Ishikawa (cell line): Measurements from ENCODE around the gene RRP1.

ENCODE experiments used
- CEBPB ChIP-seq: IDR thresholded peaks from 2 replicates; pipeline ENCODE4 v1.6.1; 2012
- CREB1 ChIP-seq: IDR thresholded peaks from 2 replicates; pipeline ENCODE4 v1.6.1; 2012; ENCODE audit warnings: low read depth
- EGR1 ChIP-seq: IDR thresholded peaks from 2 replicates; pipeline ENCODE4 v1.6.1; 2012
- EP300 ChIP-seq: IDR thresholded peaks from 2 replicates; pipeline ENCODE4 v1.6.1; 2012; ENCODE audit warnings: borderline replicate concordance
- FOXM1 ChIP-seq: IDR thresholded peaks from 2 replicates; pipeline ENCODE4 v1.6.1; 2012; ENCODE audit warnings: low read depth, borderline replicate concordance
- MAX ChIP-seq: IDR thresholded peaks from 2 replicates; pipeline ENCODE4 v1.6.1; 2012
- NFIC ChIP-seq: IDR thresholded peaks from 2 replicates; pipeline ENCODE4 v1.6.1; 2012
- RAD21 ChIP-seq: IDR thresholded peaks from 2 replicates; pipeline ENCODE4 v1.6.1; 2012; ENCODE audit warnings: low read depth
- REST ChIP-seq: IDR thresholded peaks from 2 replicates; pipeline ENCODE4 v1.6.1; 2012; ENCODE audit warnings: low read depth, mild to moderate bottlenecking
- TAF1 ChIP-seq: IDR thresholded peaks from 2 replicates; pipeline ENCODE4 v1.6.1; 2012; ENCODE audit warnings: low read depth, mild to moderate bottlenecking
- TCF12 ChIP-seq: IDR thresholded peaks from 2 replicates; pipeline ENCODE4 v1.6.1; 2012; ENCODE audit warnings: low read depth
- TEAD4 ChIP-seq: IDR thresholded peaks from 2 replicates; pipeline ENCODE4 v1.6.1; 2012
- USF1 ChIP-seq: IDR thresholded peaks from 2 replicates; pipeline ENCODE4 v1.6.1; 2012
- YY1 ChIP-seq: IDR thresholded peaks from 2 replicates; pipeline ENCODE4 v1.6.1; 2012; ENCODE audit warnings: low read depth
- ZBTB7A ChIP-seq: IDR thresholded peaks from 2 replicates; pipeline ENCODE4 v1.6.1; 2012; ENCODE audit warnings: low read depth

RRP1 gene

GRCh38 chr21:43759651-43760050, 29.7 kb upstream of the RRP1 start:
- TF ChIP-seq ZBTB7A (no peak), MAX (no peak), TEAD4 (no peak), FOXM1 (no peak), NFIC (no peak), EP300 (no peak), USF1 (no peak), EGR1 (no peak), CEBPB (no peak), TCF12 (no peak), RAD21 (no peak), YY1 (no peak), CREB1 (no peak), TAF1 (no peak), REST (no peak)

- TF ChIP-seq MAX = no peak
- no peak for TF ChIP-seq FOXM1
- TF ChIP-seq CREB1 = no peak
Observed at GRCh38 chr21:43760391-43760958, 28.9 kb upstream of the RRP1 start.

- TF ChIP-seq REST (no peak), EP300 (no peak), TEAD4 (no peak), FOXM1 (no peak), TCF12 (no peak), CREB1 (no peak), TAF1 (no peak), NFIC (no peak), MAX (no peak), ZBTB7A (no peak), CEBPB (no peak), RAD21 (no peak), USF1 (no peak), EGR1 (no peak), YY1 (no peak)
Observed at GRCh38 chr21:43761886-43762285, 27.5 kb upstream of the RRP1 start.

- no peak for TF ChIP-seq NFIC
- TF ChIP-seq EGR1 = no peak
- no peak for TF ChIP-seq CEBPB
- no peak for TF ChIP-seq MAX
- no peak for TF ChIP-seq REST
Observed at GRCh38 chr21:43762303-43763128, 26.9 kb upstream of the RRP1 start.
